Neural progenitor cell (in vitro differentiated cells): ENCODE results near the gene SULT6B1. TPM values are rescaled to one million over a fixed set of nuclear protein-coding genes. Genes with fewer than 3 reads are reported as not detected.
A peak's percentile ranks its signal among the peaks of the same experiment; 100 is the strongest.

Experiments used
- DNase-seq: peaks from one replicate; pipeline ENCODE4 v3.0.0-alpha.2; 2016; ENCODE audit warnings: low spot score
- H2AFZ ChIP-seq: fragments of 200-600 bp; sonication (generic); replicated peaks from 2 replicates; pipeline ENCODE4 v1.6.1; 2016; ENCODE audit warnings: antibody characterized with exemption
- H3F3A ChIP-seq: fragments of 200-600 bp; sonication (generic); 2 replicates; pipeline ENCODE4 v1.6.1; 2016; ENCODE audit warnings: antibody characterized with exemption, low read depth
- H3K27ac ChIP-seq: fragments of 200-600 bp; sonication (generic); 2 replicates; pipeline ENCODE4 v1.5.1; 2016; ENCODE audit warnings: mild to moderate bottlenecking
- H3K27me3 ChIP-seq: fragments of 200-600 bp; sonication (generic); 2 replicates; pipeline ENCODE4 v1.6.1; 2016; ENCODE audit warnings: mild to moderate bottlenecking, moderate library complexity
- H3K36me3 ChIP-seq: fragments of 200-600 bp; sonication (generic); 2 replicates; pipeline ENCODE4 v1.5.1; 2016
- H3K4me1 ChIP-seq: fragments of 200-600 bp; sonication (generic); 2 replicates; pipeline ENCODE4 v1.6.1; 2016; ENCODE audit warnings: mixed run types
- H3K4me2 ChIP-seq: fragments of 200-600 bp; sonication (generic); 2 replicates; pipeline ENCODE4 v1.6.1; 2016
- H3K4me3 ChIP-seq: fragments of 200-600 bp; sonication (generic); 2 replicates; pipeline ENCODE4 v1.5.1; 2016
- H3K79me2 ChIP-seq: fragments of 200-600 bp; sonication (generic); 2 replicates; pipeline ENCODE4 v1.6.1; 2016; ENCODE audit warnings: low read depth
- H3K9ac ChIP-seq: fragments of 200-600 bp; sonication (generic); 2 replicates; pipeline ENCODE4 v1.6.1; 2016
- H3K9me3 ChIP-seq: fragments of 200-600 bp; sonication (generic); 2 replicates; pipeline ENCODE4 v1.5.1; 2016; ENCODE audit warnings: low read depth
- H4K20me1 ChIP-seq: fragments of 200-600 bp; sonication (generic); 2 replicates; pipeline ENCODE4 v1.6.1; 2016; ENCODE audit warnings: low read depth
- H3K27ac Mint-ChIP-seq: 3 replicates; pipeline ENCODE4 v1.8.0; 2021; ENCODE audit warnings: mixed read lengths
- H3K27me3 Mint-ChIP-seq: 2 replicates; pipeline ENCODE4 v1.8.0; 2022; ENCODE audit warnings: low read depth, mild to moderate bottlenecking, inconsistent platforms, moderate library complexity, mixed read lengths; ENCODE audit not compliant: insufficient read depth
- H3K36me3 Mint-ChIP-seq: 3 replicates; pipeline ENCODE4 v1.8.0; 2021; ENCODE audit warnings: mixed read lengths
- H3K4me1 Mint-ChIP-seq: 3 replicates; pipeline ENCODE4 v1.8.0; 2021; ENCODE audit warnings: mixed read lengths
- H3K4me3 Mint-ChIP-seq: 3 replicates; pipeline ENCODE4 v1.8.0; 2021; ENCODE audit warnings: mild to moderate bottlenecking, moderate library complexity, mixed read lengths
- H3K9me3 Mint-ChIP-seq: 3 replicates; pipeline ENCODE4 v1.8.0; 2020; ENCODE audit warnings: mixed read lengths
- CTCF ChIP-seq: fragments of 200-600 bp; sonication (generic); IDR thresholded peaks from 2 replicates; pipeline ENCODE4 v1.5.1; 2017; ENCODE audit warnings: antibody characterized with exemption, mild to moderate bottlenecking
- EZH2 ChIP-seq: fragments of 200-600 bp; sonication (generic); IDR thresholded peaks from 2 replicates; pipeline ENCODE4 v1.6.1; 2017; ENCODE audit warnings: antibody characterized with exemption, mild to moderate bottlenecking, moderate library complexity
- EZH2phosphoT487 ChIP-seq: fragments of 200-600 bp; sonication (generic); IDR thresholded peaks from 2 replicates; pipeline ENCODE4 v1.6.1; 2017; ENCODE audit warnings: antibody characterized with exemption
- total RNA-seq: library from RNA; depleted of rRNA; stranded (reverse); fragments of >200 nt; gene quantifications from 2 replicates; pipeline ENCODE4 v1.2.3, GENCODE V29; 2015; ENCODE audit warnings: low replicate concordance

Gene SULT6B1
- total RNA-seq, 1 donor from 2014 or later = not detected

- no peak for DNase-seq
- Mint-ChIP-seq H3K36me3 (no peaks in the 10 kb centered on the region), H3K4me3 (no peak overlapping the region), H3K27ac (no peak overlapping the region), H3K4me1 (peaks cover 9% of the 10 kb centered on the region), H3K9me3 (no peaks in the 10 kb centered on the region), H3K27me3 (no peaks in the 10 kb centered on the region)
- Histone ChIP-seq H3K36me3 (no peaks in the 10 kb centered on the region), H3K4me3 (no peak overlapping the region), H3F3A (peaks cover 31% of the 10 kb centered on the region), H3K9ac (no peak overlapping the region), H3K27ac (no peak overlapping the region), H3K9me3 (no peaks in the 10 kb centered on the region), H3K27me3 (no peaks in the 10 kb centered on the region), H3K4me2 (no peak overlapping the region), H3K4me1 (peaks cover 21% of the 10 kb centered on the region), H2AFZ (no peak overlapping the region), H4K20me1 (no peaks in the 10 kb centered on the region), H3K79me2 (no peaks in the 10 kb centered on the region)
- TF ChIP-seq EZH2 = no peak
- no peak for TF ChIP-seq CTCF
- TF ChIP-seq EZH2phosphoT487 = no peak
Measured at GRCh38 chr2:37190290-37190689, 1.8 kb upstream of the SULT6B1 start.

GRCh38 chr2:37189452-37190153 is 1.1 kb upstream of the SULT6B1 start:
- TF ChIP-seq EZH2phosphoT487 (no peak), CTCF (peak; percentile 10)
- H2AFZ ChIP-seq = no peak overlapping the region
- H3K4me1 ChIP-seq = peaks cover 21% of the 10 kb centered on the region
- peaks cover 9% of the 10 kb centered on the region for H3K4me1 Mint-ChIP-seq
- no peaks in the 10 kb centered on the region for H4K20me1 ChIP-seq
- peak; percentile 51 for DNase-seq
- no peaks in the 10 kb centered on the region for H3K9me3 ChIP-seq
- H3K27me3 Mint-ChIP-seq = no peaks in the 10 kb centered on the region
- H3K4me2 ChIP-seq = no peak overlapping the region
- H3K27me3 ChIP-seq = no peaks in the 10 kb centered on the region
- H3K79me2 ChIP-seq = no peaks in the 10 kb centered on the region
- no peak overlapping the region for H3K4me3 ChIP-seq
- no peaks in the 10 kb centered on the region for H3K9me3 Mint-ChIP-seq
- no peaks in the 10 kb centered on the region for H3K36me3 ChIP-seq
- H3K9ac ChIP-seq = no peak overlapping the region
- H3K36me3 Mint-ChIP-seq = no peaks in the 10 kb centered on the region
- H3F3A ChIP-seq = peaks cover 31% of the 10 kb centered on the region
- H3K4me3 Mint-ChIP-seq = no peak overlapping the region
- H3K27ac ChIP-seq = no peak overlapping the region
- H3K27ac Mint-ChIP-seq = no peak overlapping the region

GRCh38 chr2:37181726-37182684 is 6.5 kb downstream of the SULT6B1 start:
- H3K36me3 Mint-ChIP-seq = no peaks in the 10 kb centered on the region
- H3F3A ChIP-seq = peaks cover 11% of the 10 kb centered on the region
- no peak overlapping the region for H3K27ac ChIP-seq
- no peaks in the 10 kb centered on the region for H4K20me1 ChIP-seq
- no peak overlapping the region for H3K4me3 ChIP-seq
- H3K79me2 ChIP-seq = no peaks in the 10 kb centered on the region
- no peak overlapping the region for H3K9ac ChIP-seq
- H3K4me1 ChIP-seq = peaks cover 9% of the 10 kb centered on the region
- H3K27me3 ChIP-seq = no peaks in the 10 kb centered on the region
- no peaks in the 10 kb centered on the region for H3K9me3 Mint-ChIP-seq
- H3K9me3 ChIP-seq = no peaks in the 10 kb centered on the region
- peak overlapping the region; percentile 70 for H2AFZ ChIP-seq
- no peak for DNase-seq
- H3K4me3 Mint-ChIP-seq = no peak overlapping the region
- peak overlapping the region; percentile 53 for H3K4me2 ChIP-seq
- H3K27ac Mint-ChIP-seq = no peak overlapping the region
- no peaks in the 10 kb centered on the region for H3K4me1 Mint-ChIP-seq
- no peaks in the 10 kb centered on the region for H3K36me3 ChIP-seq
- H3K27me3 Mint-ChIP-seq = peaks cover 2% of the 10 kb centered on the region
- TF ChIP-seq CTCF = no peak
- no peak for TF ChIP-seq EZH2phosphoT487
- no peak for TF ChIP-seq EZH2
